OCI-LY7 (cell line): ENCODE data around the gene S100A6. TPM values are rescaled to one million over a fixed set of nuclear protein-coding genes. Genes with fewer than 3 reads are reported as not detected.

ENCODE experiments used
- BruUV-seq: library from RNA; stranded (reverse); fragments of 400-500 nt; replicated peaks from 2 replicates; lab custom pipeline; 2021; lab: Mats Ljungman, UMichigan
- CTCF ChIA-PET: fragments of 300-600 bp; sonication (Branson Sonifier 250); formaldehyde crosslinking; loops from one replicate; lab custom pipeline; 2022; ENCODE audit warnings: antibody characterized with exemption; ENCODE audit not compliant: unreplicated experiment; lab: Charles Lee
- POLR2A ChIA-PET: fragments of 300-600 bp; sonication (Branson Sonifier 250); formaldehyde crosslinking; loops from one replicate; lab custom pipeline; 2022; ENCODE audit warnings: antibody characterized with exemption; lab: Charles Lee
- DNase-seq: peaks from one replicate; pipeline ENCODE4 v3.0.0-alpha.2; 2015; ENCODE audit warnings: low spot score
- H2AFZ ChIP-seq: fragments of 200-600 bp; sonication (generic), shearing (Covaris generic); 2 replicates; pipeline ENCODE4 v1.6.1; 2014; ENCODE audit warnings: mild to moderate bottlenecking, antibody characterized with exemption, low read length, moderate library complexity
- H3K27ac ChIP-seq: fragments of 200-600 bp; sonication (generic); 2 replicates; pipeline ENCODE4 v1.5.1; 2014; ENCODE audit warnings: mixed run types, low read depth, mild to moderate bottlenecking, moderate library complexity, low read length, inconsistent platforms; ENCODE audit not compliant: poor library complexity, severe bottlenecking
- H3K36me3 ChIP-seq: fragments of 200-600 bp; sonication (generic); 2 replicates; pipeline ENCODE4 v1.6.1; 2014; ENCODE audit warnings: mild to moderate bottlenecking, antibody characterized with exemption, low read length, moderate library complexity, mixed read lengths; ENCODE audit not compliant: insufficient read depth
- H3K4me1 ChIP-seq: fragments of 200-600 bp; sonication (generic); 2 replicates; pipeline ENCODE4 v1.5.1; 2014; ENCODE audit warnings: mild to moderate bottlenecking, low read length; ENCODE audit not compliant: insufficient read depth, poor library complexity, severe bottlenecking
- H3K4me2 ChIP-seq: fragments of 200-600 bp; sonication (generic); 2 replicates; pipeline ENCODE4 v1.6.1; 2014; ENCODE audit warnings: mild to moderate bottlenecking, low read length
- H3K4me3 ChIP-seq: fragments of 200-600 bp; sonication (generic); 2 replicates; pipeline ENCODE4 v1.5.1; 2014; ENCODE audit warnings: mild to moderate bottlenecking, low read depth, low read length; ENCODE audit not compliant: poor library complexity, severe bottlenecking
- H3K79me2 ChIP-seq: fragments of 200-600 bp; sonication (generic); 2 replicates; pipeline ENCODE4 v1.6.1; 2016; ENCODE audit warnings: low read depth, mild to moderate bottlenecking, low read length, moderate library complexity, mixed read lengths; ENCODE audit not compliant: insufficient read depth
- H3K9me2 ChIP-seq: fragments of 200-600 bp; sonication (generic); 2 replicates; pipeline ENCODE4 v1.6.1; 2016; ENCODE audit warnings: mild to moderate bottlenecking, low read length, mixed read lengths; ENCODE audit not compliant: insufficient read depth
- H3K9me3 ChIP-seq: fragments of 200-600 bp; sonication (generic); 2 replicates; pipeline ENCODE4 v1.6.1; 2014; ENCODE audit warnings: mild to moderate bottlenecking, mixed run types, low read length, mixed read lengths
- H4K20me1 ChIP-seq: fragments of 200-600 bp; sonication (generic); 2 replicates; pipeline ENCODE4 v1.6.1; 2014; ENCODE audit warnings: mild to moderate bottlenecking, antibody characterized with exemption, low read length, moderate library complexity, mixed read lengths; ENCODE audit not compliant: insufficient read depth
- CTCF ChIP-seq: fragments of 200-600 bp; sonication (generic); conservative IDR thresholded peaks from 2 replicates; pipeline ENCODE4 v1.5.1; 2014; ENCODE audit warnings: mild to moderate bottlenecking, antibody characterized with exemption, low read length, moderate library complexity, mixed read lengths
- EZH2phosphoT487 ChIP-seq: fragments of 200-600 bp; sonication (generic); IDR thresholded peaks from 2 replicates; pipeline ENCODE4 v1.6.1; 2018; ENCODE audit warnings: low read depth, borderline replicate concordance, mild to moderate bottlenecking, mixed run types, antibody characterized with exemption, low read length, moderate library complexity, mixed read lengths
- intact Hi-C: fragments of 100-400 bp; cut with micrococcal nuclease; formaldehyde crosslinking; loops from one replicate; pipeline ENCODE4 v1.10.0; 2022; ENCODE audit not compliant: unreplicated experiment
- total RNA-seq, 2 experiments: library from RNA; depleted of rRNA in 1 of 2; stranded (reverse); fragments of >200 nt in 1 of 2; shearing (Covaris generic) in 1 of 2; gene quantifications; 2 replicates each; pipeline ENCODE4 v1.2.3, GENCODE V29; 2014 to 2022

The S100A6 gene
- total RNA-seq, 2 experiments from 2014 or later, result not detected

- no peaks in the 10 kb centered on the region for H3K79me2 ChIP-seq
- no peak overlapping the region for H3K4me3 ChIP-seq
- no peak overlapping the region for H3K4me2 ChIP-seq
- TF ChIP-seq EZH2phosphoT487, result no peak
- TF ChIP-seq CTCF, result no peak
- H2AFZ ChIP-seq, result no peak overlapping the region
- no TSS peak for BruUV-seq
- H3K9me2 ChIP-seq, result no peaks in the 10 kb centered on the region
- H3K36me3 ChIP-seq, result no peaks in the 10 kb centered on the region
- CTCF ChIA-PET, result no interaction called here
- intact Hi-C loops, result no loop called here
- H3K9me3 ChIP-seq, result no peaks in the 10 kb centered on the region
- no peaks in the 10 kb centered on the region for H3K4me1 ChIP-seq
- H4K20me1 ChIP-seq, result no peaks in the 10 kb centered on the region
- POLR2A ChIA-PET, result no interaction called here
- H3K27ac ChIP-seq, result no peak overlapping the region
- DNase-seq, result no peak
Observed at GRCh38 chr1:153534226-153534924, 1.4 kb downstream of the S100A6 start.

- H3K4me3 ChIP-seq, result no peak overlapping the region
Observed at GRCh38 chr1:153533689-153534201, 2.0 kb downstream of the S100A6 start.

More at GRCh38 chr1:153533689-153534201, 2.0 kb downstream of the S100A6 start:
- no TSS peak for BruUV-seq
- H3K79me2 ChIP-seq, result no peaks in the 10 kb centered on the region
- H3K27ac ChIP-seq, result no peak overlapping the region
- DNase-seq, result no peak
- ChIA-PET POLR2A (no interaction called here), CTCF (no interaction called here)
- no peaks in the 10 kb centered on the region for H3K9me2 ChIP-seq
- intact Hi-C loops, result no loop called here
- TF ChIP-seq EZH2phosphoT487, result no peak
- TF ChIP-seq CTCF, result no peak
- no peaks in the 10 kb centered on the region for H3K36me3 ChIP-seq
- H3K4me1 ChIP-seq, result no peaks in the 10 kb centered on the region
- no peaks in the 10 kb centered on the region for H3K9me3 ChIP-seq
- no peaks in the 10 kb centered on the region for H4K20me1 ChIP-seq
- no peak overlapping the region for H3K4me2 ChIP-seq
- H2AFZ ChIP-seq, result no peak overlapping the region
